Measurements from ENCODE around the gene DUSP5. TPM values are rescaled to one million over a fixed set of nuclear protein-coding genes. Genes with fewer than 3 reads are reported as not detected.

The DUSP5 gene
- polyA plus RNA-seq, 2 donors, result 33.8 to 107 TPM

DNA sequence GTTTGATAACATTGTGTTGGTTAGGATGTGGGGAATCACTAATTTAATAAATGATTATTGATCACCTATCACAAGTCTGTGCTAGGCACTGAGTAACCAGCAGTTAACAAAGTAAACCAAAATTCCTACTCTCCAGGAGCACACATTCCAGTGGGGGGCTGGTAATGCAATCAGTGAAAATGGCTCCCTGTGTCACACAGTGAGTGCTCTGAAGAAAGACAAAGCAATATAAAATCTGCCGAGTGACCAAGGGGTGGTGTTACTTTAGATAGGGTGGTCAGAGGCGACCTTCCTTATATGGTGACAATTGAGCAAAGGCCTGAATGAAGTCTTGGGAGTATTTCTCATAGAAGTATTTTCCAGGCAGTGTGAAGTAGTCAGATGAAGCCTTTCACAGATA is 56.2 kb downstream of the DUSP5 start:
- Histone ChIP-seq H3K27me3 (ENCODE audit: control insufficient read depth in 1 of 2, insufficient read depth in 2 of 2, low read length in 2 of 2) (no peaks in the 10 kb centered on the region), H3K4me1 (ENCODE audit: control insufficient read depth in 2 of 2, insufficient read depth in 2 of 2, low read length in 1 of 2) (no peaks in the 10 kb centered on the region), H3K9me3 (ENCODE audit: control insufficient read depth in 2 of 2, insufficient read depth in 1 of 2, low read depth in 1 of 2, low read length in 1 of 2) (no peaks in the 10 kb centered on the region), H3K27ac (ENCODE audit: low read depth in 2 of 2, low read length in 1 of 2) (no peak overlapping the region), H3K4me3 (ENCODE audit: low read depth in 1 of 2, low read length in 2 of 2) (no peak overlapping the region), H3K36me3 (ENCODE audit: control insufficient read depth in 2 of 2, insufficient read depth in 2 of 2, low read length in 1 of 2) (no peaks in the 10 kb centered on the region)
- 41 to 44% methylated on average over 2 of the region's 2 CpGs for WGBS, 2 donors

- Histone ChIP-seq H3K9me3 (ENCODE audit: control insufficient read depth in 2 of 2, insufficient read depth in 1 of 2, low read depth in 1 of 2, low read length in 1 of 2) (no peaks in the 10 kb centered on the region), H3K27ac (ENCODE audit: low read depth in 2 of 2, low read length in 1 of 2) (no peak overlapping the region), H3K27me3 (ENCODE audit: control insufficient read depth in 1 of 2, insufficient read depth in 2 of 2, low read length in 2 of 2) (no peaks in the 10 kb centered on the region), H3K36me3 (ENCODE audit: control insufficient read depth in 2 of 2, insufficient read depth in 2 of 2, low read length in 1 of 2) (no peaks in the 10 kb centered on the region), H3K4me1 (ENCODE audit: control insufficient read depth in 2 of 2, insufficient read depth in 2 of 2, low read length in 1 of 2) (no peaks in the 10 kb centered on the region), H3K4me3 (ENCODE audit: low read depth in 1 of 2, low read length in 2 of 2) (no peak overlapping the region)
- 81 to 84% methylated on average over 1 of the region's 1 CpG for WGBS, 2 donors
Measured at GRCh38 chr10:110556296-110556695, 58.6 kb downstream of the DUSP5 start.

- WGBS, 2 donors, result 47 to 50% methylated on average over 9 of the region's 9 CpGs
- H3K27ac ChIP-seq (ENCODE audit: low read depth in 2 of 2, low read length in 1 of 2), result no peak overlapping the region
- no peaks in the 10 kb centered on the region for H3K4me1 ChIP-seq (ENCODE audit: control insufficient read depth in 2 of 2, insufficient read depth in 2 of 2, low read length in 1 of 2)
- no peaks in the 10 kb centered on the region for H3K36me3 ChIP-seq (ENCODE audit: control insufficient read depth in 2 of 2, insufficient read depth in 2 of 2, low read length in 1 of 2)
- no peaks in the 10 kb centered on the region for H3K9me3 ChIP-seq (ENCODE audit: control insufficient read depth in 2 of 2, insufficient read depth in 1 of 2, low read depth in 1 of 2, low read length in 1 of 2)
- no peaks in the 10 kb centered on the region for H3K27me3 ChIP-seq (ENCODE audit: control insufficient read depth in 1 of 2, insufficient read depth in 2 of 2, low read length in 2 of 2)
- H3K4me3 ChIP-seq (ENCODE audit: low read depth in 1 of 2, low read length in 2 of 2), result no peak overlapping the region
Measured at GRCh38 chr10:110556969-110557601, 59.4 kb downstream of the DUSP5 start.

DNA sequence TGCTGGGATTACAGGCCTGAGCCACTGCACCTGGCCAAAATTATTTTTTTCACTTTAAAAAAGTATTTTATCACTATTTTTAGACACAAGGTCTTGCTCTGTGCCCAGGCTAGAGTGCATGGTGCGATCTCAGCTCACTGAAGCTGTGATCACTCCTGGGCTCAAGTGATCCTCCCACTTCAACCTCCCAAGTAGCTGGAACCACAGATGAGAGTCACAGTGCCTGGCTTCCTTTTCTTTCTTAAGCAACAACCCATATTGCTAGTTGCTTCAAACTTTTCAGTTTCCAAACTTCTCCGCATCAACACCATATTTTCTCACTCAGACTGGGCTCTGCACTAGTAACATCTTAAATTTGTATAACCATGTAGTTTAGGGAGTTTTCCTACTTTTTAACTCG is 60.3 kb downstream of the DUSP5 start:
- H3K4me3 ChIP-seq (ENCODE audit: low read depth in 1 of 2, low read length in 2 of 2), result no peak overlapping the region
- 81 to 89% methylated on average over 3 of the region's 3 CpGs for WGBS, 2 donors
- no peaks in the 10 kb centered on the region for H3K36me3 ChIP-seq (ENCODE audit: control insufficient read depth in 2 of 2, insufficient read depth in 2 of 2, low read length in 1 of 2)
- H3K27ac ChIP-seq (ENCODE audit: low read depth in 2 of 2, low read length in 1 of 2), result no peak overlapping the region
- no peaks in the 10 kb centered on the region for H3K4me1 ChIP-seq (ENCODE audit: control insufficient read depth in 2 of 2, insufficient read depth in 2 of 2, low read length in 1 of 2)
- H3K27me3 ChIP-seq (ENCODE audit: control insufficient read depth in 1 of 2, insufficient read depth in 2 of 2, low read length in 2 of 2), result no peaks in the 10 kb centered on the region
- H3K9me3 ChIP-seq (ENCODE audit: control insufficient read depth in 2 of 2, insufficient read depth in 1 of 2, low read depth in 1 of 2, low read length in 1 of 2), result no peaks in the 10 kb centered on the region

- H3K27ac ChIP-seq (ENCODE audit: low read depth in 2 of 2, low read length in 1 of 2), result no peak overlapping the region
Measured at GRCh38 chr10:110560012-110560411, 62.3 kb downstream of the DUSP5 start.

More at GRCh38 chr10:110560012-110560411, 62.3 kb downstream of the DUSP5 start:
- no peaks in the 10 kb centered on the region for H3K4me1 ChIP-seq (ENCODE audit: control insufficient read depth in 2 of 2, insufficient read depth in 2 of 2, low read length in 1 of 2)
- no peaks in the 10 kb centered on the region for H3K9me3 ChIP-seq (ENCODE audit: control insufficient read depth in 2 of 2, insufficient read depth in 1 of 2, low read depth in 1 of 2, low read length in 1 of 2)
- no peaks in the 10 kb centered on the region for H3K27me3 ChIP-seq (ENCODE audit: control insufficient read depth in 1 of 2, insufficient read depth in 2 of 2, low read length in 2 of 2)
- WGBS, 2 donors, result 95 to 96% methylated on average over 8 of the region's 8 CpGs
- H3K36me3 ChIP-seq (ENCODE audit: control insufficient read depth in 2 of 2, insufficient read depth in 2 of 2, low read length in 1 of 2), result no peaks in the 10 kb centered on the region
- H3K4me3 ChIP-seq (ENCODE audit: low read depth in 1 of 2, low read length in 2 of 2), result no peak overlapping the region

Other genes starting within 250 kb of the DUSP5 start
- gene SMNDC1, start 193.0 kb upstream of the DUSP5 start, polyA plus RNA-seq, result 10 to 100 TPM in 1 of 2 donors, 1 to 10 TPM in 1; 7.8 to 11.1 TPM
- 10 to 100 TPM; 11.3 to 18.0 TPM for gene SMC3, start 69.8 kb downstream of the DUSP5 start, polyA plus RNA-seq
- 1 to 10 TPM; 2.7 to 7.2 TPM for gene RBM20, start 146.4 kb downstream of the DUSP5 start, polyA plus RNA-seq